IMR-90 (cell line): ENCODE data around the gene GRID1.

Experiments used
- BHLHE40 ChIP-seq: fragments of 150-350 bp; IDR thresholded peaks from 2 replicates; pipeline ENCODE4 v1.6.1; 2016; ENCODE audit warnings: mild to moderate bottlenecking, low read depth, low read length
- CEBPB ChIP-seq: IDR thresholded peaks from 2 replicates; pipeline ENCODE4 v1.6.1; 2012; ENCODE audit warnings: low read depth, low read length, improper control_type of control experiment
- ELK1 ChIP-seq: fragments of 150-350 bp; IDR thresholded peaks from 2 replicates; pipeline ENCODE4 v1.6.1; 2016; ENCODE audit warnings: low read depth, mild to moderate bottlenecking, low read length, moderate library complexity, borderline replicate concordance
- FOS ChIP-seq: fragments of 150-350 bp; IDR thresholded peaks from 2 replicates; pipeline ENCODE4 v1.6.1; 2016; ENCODE audit warnings: low read depth, low read length
- MAZ ChIP-seq: IDR thresholded peaks from 2 replicates; pipeline ENCODE4 v1.6.1; 2012; ENCODE audit warnings: low read depth, mild to moderate bottlenecking, low read length, improper control_type of control experiment, moderate library complexity, borderline replicate concordance
- MXI1 ChIP-seq: IDR thresholded peaks from 2 replicates; pipeline ENCODE4 v1.6.1; 2012; ENCODE audit warnings: low read depth, mild to moderate bottlenecking, low read length, moderate library complexity, borderline replicate concordance
- NFE2L2 ChIP-seq: fragments of 150-350 bp; IDR thresholded peaks from 2 replicates; pipeline ENCODE4 v1.6.1; 2016; ENCODE audit warnings: low read depth, mild to moderate bottlenecking, low read length
- POLR2A ChIP-seq: IDR thresholded peaks from 2 replicates; pipeline ENCODE4 v1.6.1; 2012; ENCODE audit warnings: mild to moderate bottlenecking, low read depth, low read length
- RAD21 ChIP-seq: IDR thresholded peaks from 2 replicates; pipeline ENCODE4 v1.6.1; 2012; ENCODE audit warnings: low read length, improper control_type of control experiment
- RCOR1 ChIP-seq: IDR thresholded peaks from 2 replicates; pipeline ENCODE4 v1.6.1; 2012; ENCODE audit warnings: mild to moderate bottlenecking, low read length, improper control_type of control experiment; ENCODE audit not compliant: insufficient replicate concordance
- RFX5 ChIP-seq: IDR thresholded peaks from 2 replicates; pipeline ENCODE4 v1.8.0; 2012; ENCODE audit warnings: low read depth, mild to moderate bottlenecking, low read length, moderate library complexity
- SMC3 ChIP-seq: fragments of 150-350 bp; IDR thresholded peaks from 2 replicates; pipeline ENCODE4 v1.6.1; 2016; ENCODE audit warnings: low read depth, mild to moderate bottlenecking, antibody characterized with exemption, low read length, moderate library complexity
- USF2 ChIP-seq: fragments of 150-350 bp; IDR thresholded peaks from 2 replicates; pipeline ENCODE4 v1.6.1; 2017; ENCODE audit warnings: mild to moderate bottlenecking, antibody characterized with exemption, low read length, low read depth
- TF ChIP-seq, protein P1 (sequence below): conservative IDR thresholded peaks from 2 replicates; pipeline ENCODE4 v1.5.1; 2012; ENCODE audit warnings: mild to moderate bottlenecking, low read depth, low read length, improper control_type of control experiment

GRCh38 chr10:86259901-86260562 is 106.6 kb downstream of the GRID1 start:
- TF ChIP-seq RFX5 = no peak
- TF ChIP-seq, protein P1, sequence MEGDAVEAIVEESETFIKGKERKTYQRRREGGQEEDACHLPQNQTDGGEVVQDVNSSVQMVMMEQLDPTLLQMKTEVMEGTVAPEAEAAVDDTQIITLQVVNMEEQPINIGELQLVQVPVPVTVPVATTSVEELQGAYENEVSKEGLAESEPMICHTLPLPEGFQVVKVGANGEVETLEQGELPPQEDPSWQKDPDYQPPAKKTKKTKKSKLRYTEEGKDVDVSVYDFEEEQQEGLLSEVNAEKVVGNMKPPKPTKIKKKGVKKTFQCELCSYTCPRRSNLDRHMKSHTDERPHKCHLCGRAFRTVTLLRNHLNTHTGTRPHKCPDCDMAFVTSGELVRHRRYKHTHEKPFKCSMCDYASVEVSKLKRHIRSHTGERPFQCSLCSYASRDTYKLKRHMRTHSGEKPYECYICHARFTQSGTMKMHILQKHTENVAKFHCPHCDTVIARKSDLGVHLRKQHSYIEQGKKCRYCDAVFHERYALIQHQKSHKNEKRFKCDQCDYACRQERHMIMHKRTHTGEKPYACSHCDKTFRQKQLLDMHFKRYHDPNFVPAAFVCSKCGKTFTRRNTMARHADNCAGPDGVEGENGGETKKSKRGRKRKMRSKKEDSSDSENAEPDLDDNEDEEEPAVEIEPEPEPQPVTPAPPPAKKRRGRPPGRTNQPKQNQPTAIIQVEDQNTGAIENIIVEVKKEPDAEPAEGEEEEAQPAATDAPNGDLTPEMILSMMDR = no peak
- no peak for TF ChIP-seq CEBPB
- TF ChIP-seq POLR2A = no peak
- no peak for TF ChIP-seq MXI1
- TF ChIP-seq SMC3 = no peak
- no peak for TF ChIP-seq RAD21
- no peak for TF ChIP-seq NFE2L2
- no peak for TF ChIP-seq MAZ
- no peak for TF ChIP-seq FOS
- no peak for TF ChIP-seq USF2
- TF ChIP-seq RCOR1 = no peak
- TF ChIP-seq BHLHE40 = no peak
- no peak for TF ChIP-seq ELK1
